NCI-H1417 (cell line): ENCODE data around the gene GDAP1L1.

Experiments used
- DNase-seq, 3 experiments: peaks; one replicate each; lab custom pipeline; 2025; lab: John Stamatoyannopoulos, UW

GDAP1L1 gene

GRCh38 chr20:44302736-44303135, 55.6 kb downstream of the GDAP1L1 start:
- peak in 1 of 3 experiments; percentile 36 for DNase-seq

GRCh38 chr20:44304383-44304782, 57.3 kb downstream of the GDAP1L1 start:
- DNase-seq = no peak

GRCh38 chr20:44306927-44307326, 59.8 kb downstream of the GDAP1L1 start:
- DNase-seq = no peak

GRCh38 chr20:44309763-44310663, 62.9 kb downstream of the GDAP1L1 start:
- no peak for DNase-seq

GRCh38 chr20:44310664-44311639, 63.8 kb downstream of the GDAP1L1 start, which contains the start of gene FITM2:
Gene FITM2 (minus strand): TSS chr20:44311202. CDS start chr20:44311148, 54 bp downstream.
- peak; percentile 94 to 99 (median 99) for DNase-seq

GRCh38 chr20:44314870-44315269, 67.8 kb downstream of the GDAP1L1 start:
- DNase-seq = peak in 1 of 3 experiments; percentile 9

- no peak for DNase-seq
These were observed 72.8 kb downstream of the GDAP1L1 start for GRCh38 chr20:44319839-44320422.

- DNase-seq = peak in 2 of 3 experiments; percentile 43 to 72
These were observed 77.2 kb downstream of the GDAP1L1 start for GRCh38 chr20:44324343-44324742.

GRCh38 chr20:44326391-44327159, 79.5 kb downstream of the GDAP1L1 start:
- DNase-seq = no peak

- DNase-seq = peak in 1 of 3 experiments; percentile 22
These were observed 80.6 kb downstream of the GDAP1L1 start for GRCh38 chr20:44327748-44328147.

- no peak for DNase-seq
These were observed 81.3 kb downstream of the GDAP1L1 start for GRCh38 chr20:44328428-44328827.
